Pancreas (tissue), 10 donors: Measurements from ENCODE around the gene EXOC4. TPM values are rescaled to one million over a fixed set of nuclear protein-coding genes. Genes with fewer than 3 reads are reported as not detected.

Source experiments
- ATAC-seq, 4 donors: fragments of 200-7000 bp; cut with Tn5 transposase; one replicate each; pipeline versions ENCODE4 v1.8.0 to v1.9.1; 2020; ENCODE audit warnings: mild to moderate bottlenecking in 4 of 4, moderate library complexity in 4 of 4
- DNase-seq, 6 donors: peaks; one replicate each; pipeline ENCODE4 v3.0.0-alpha.2; 2020
- FAIRE-seq: peaks from 2 replicates; lab custom pipeline; 2012; peaks lifted over from hg19 to GRCh38; lab: Jason Lieb, UNC
- H3K27ac ChIP-seq, 4 donors: fragments of 200-600 bp; sonication (generic); 1 replicate in 3 of 4; 2 replicates in 1 of 4; pipeline versions ENCODE4 v1.5.0 to v1.8.0; 2020
- H3K27me3 ChIP-seq, 4 donors: fragments of 200-600 bp; one replicate each; pipeline ENCODE4 v1.8.0; 2021
- H3K36me3 ChIP-seq, 3 donors: fragments of 200-600 bp; sonication (generic) in 1 of 3; one replicate each; pipeline versions ENCODE4 v1.5.0 to v1.8.0; 2020 to 2021
- H3K4me1 ChIP-seq, 3 donors: fragments of 200-600 bp; one replicate each; pipeline ENCODE4 v1.8.0; 2021
- H3K4me3 ChIP-seq, 4 donors: fragments of 200-600 bp; sonication (generic) in 2 of 4; one replicate each; pipeline versions ENCODE4 v1.5.0 to v1.8.0; 2020 to 2021
- H3K9me3 ChIP-seq, 4 donors: fragments of 200-600 bp; one replicate each; pipeline ENCODE4 v1.8.0; 2021
- CTCF ChIP-seq, 4 donors: fragments of 200-600 bp; sonication (generic) in 3 of 4; IDR thresholded peaks; one replicate each; pipeline versions ENCODE4 v1.5.0 to v1.8.0; 2021; ENCODE audit warnings: antibody characterized with exemption in 4 of 4
- WGBS, 2 donors: extraction: QIAGEN DNeasy Blood & Tissue Kit; methylation state at CpG; one replicate each; pipeline ENCODE4 v1.1.7; 2013; 5-methylcytosine and 5-hydroxymethylcytosine counted together
- intact Hi-C, 3 donors: fragments of 100-400 bp; cut with DNase I; formaldehyde crosslinking; loops; one replicate each; pipeline versions ENCODE4 v1.11.1 to v1.14.2; 2022
- polyA plus RNA-seq, 2 donors: library from polyadenylated mRNA; stranded (reverse); fragments of 200-250 nt; gene quantifications; one replicate each; pipeline ENCODE4 v1.2.3, GENCODE V29; 2013
- total RNA-seq, 6 donors: library from RNA; stranded (reverse); fragmentation: NEBNext Ultra II Directional in 4 of 6; extraction: Animal tissue kit (Norgen Biotek cat#: 25700) in 4 of 6; gene quantifications; one replicate each; pipeline versions ENCODE4 v1.2.1 to v1.2.4, GENCODE V29; 2021 to 2023
- donor health status: healthy with polysubstance abuse.
- donor health status: DM: no; HTN: no; CAD: no; lungs with moderate emphysema.
- donor health status: DM: no; HTN: no; CAD: no.
- donor health status: control.
- donor health status: control.
- donor health status: Bipolar disorder and iron deficiency.
- donor health status: DM: yes; HTN: yes; CAD: no.
- donor health status: DM: no; HTN: no; CAD: no.
- donor health status: DM: no; HTN: no; CAD: no.
- donor health status: DM: yes; HTN: yes; CAD: no.

EXOC4 gene
- total and polyA plus RNA-seq, 8 donors = 13.4 to 81.2 (median 53.8) TPM

- 46 to 65% methylated on average over 1 of the region's 1 CpG for WGBS, 2 donors
- no peaks in the 10 kb centered on the region for H3K27me3 ChIP-seq
- no peak overlapping the region for H3K4me3 ChIP-seq
- no peak overlapping the region for H3K27ac ChIP-seq
- H3K4me1 ChIP-seq = peaks cover 0 to 17% (median 17%) of the 10 kb centered on the region in 3 donors
- H3K9me3 ChIP-seq = no peaks in the 10 kb centered on the region
- intact Hi-C loops = no loop called here
- DNase-seq = no peak
- FAIRE-seq = no peak
- no peaks in the 10 kb centered on the region for H3K36me3 ChIP-seq
- ATAC-seq = peak in 1 of 4 donors; percentile 15
- TF ChIP-seq CTCF (IDR thresholded peaks at IDR 0.05) = no peak
These were observed 607.9 kb downstream of the EXOC4 start for GRCh38 chr7:133860628-133861335.

GRCh38 chr7:133861876-133862275 is 609.0 kb downstream of the EXOC4 start:
- Histone ChIP-seq H3K4me1 (peaks cover 0 to 17% (median 17%) of the 10 kb centered on the region in 3 donors), H3K9me3 (no peaks in the 10 kb centered on the region), H3K27ac (no peak overlapping the region), H3K4me3 (no peak overlapping the region), H3K36me3 (no peaks in the 10 kb centered on the region), H3K27me3 (no peaks in the 10 kb centered on the region)
- TF ChIP-seq CTCF (IDR thresholded peaks at IDR 0.05) = no peak
- DNase-seq (no peak), ATAC-seq (peak in 1 of 4 donors; percentile 13), FAIRE-seq (no peak)
- intact Hi-C loops = no loop called here
- 94 to 96% methylated on average over 4 of the region's 4 CpGs for WGBS, 2 donors

- TF ChIP-seq CTCF (IDR thresholded peaks at IDR 0.05) = no peak
- FAIRE-seq (no peak), ATAC-seq (peak in 3 of 4 donors; percentile 44 to 61 (median 51)), DNase-seq (no peak)
- H3K4me1 ChIP-seq = peaks cover 0 to 17% (median 17%) of the 10 kb centered on the region in 3 donors
- no peak overlapping the region for H3K4me3 ChIP-seq
- H3K9me3 ChIP-seq = no peaks in the 10 kb centered on the region
- no peaks in the 10 kb centered on the region for H3K27me3 ChIP-seq
- no peaks in the 10 kb centered on the region for H3K36me3 ChIP-seq
- H3K27ac ChIP-seq = no peak overlapping the region
- 92 to 93% methylated on average over 1 of the region's 1 CpG for WGBS, 2 donors
- intact Hi-C loops = no loop called here
These were observed 610.6 kb downstream of the EXOC4 start for GRCh38 chr7:133863362-133864061.

- no peak for TF ChIP-seq CTCF (IDR thresholded peaks at IDR 0.05)
- 57 to 88% methylated on average over 1 of the region's 1 CpG for WGBS, 2 donors
- ATAC-seq (no peak), FAIRE-seq (no peak), DNase-seq (no peak)
- H3K27me3 ChIP-seq = no peaks in the 10 kb centered on the region
- no peaks in the 10 kb centered on the region for H3K36me3 ChIP-seq
- intact Hi-C loops = no loop called here
- no peaks in the 10 kb centered on the region for H3K9me3 ChIP-seq
- H3K27ac ChIP-seq = no peak overlapping the region
- peaks cover 0 to 7% (median 0%) of the 10 kb centered on the region in 3 donors for H3K4me1 ChIP-seq
- no peak overlapping the region for H3K4me3 ChIP-seq
These were observed 616.7 kb downstream of the EXOC4 start for GRCh38 chr7:133869556-133869955.
